SU-DHL-6 (cell line): ENCODE data around the gene HAO1.
A peak's percentile ranks its signal among the peaks of the same experiment; 100 is the strongest.

Experiments
- H2AFZ ChIP-seq: fragments of 200-600 bp; sonication (generic); 2 replicates; pipeline ENCODE4 v1.6.1; 2014; ENCODE audit warnings: low read depth, mild to moderate bottlenecking, moderate library complexity, mixed read lengths, antibody characterized with exemption, low read length; ENCODE audit not compliant: severe bottlenecking
- H3F3A ChIP-seq: fragments of 200-600 bp; shearing (Covaris generic); 2 replicates; pipeline ENCODE4 v1.6.0; 2016; ENCODE audit warnings: antibody characterized with exemption, mild to moderate bottlenecking; ENCODE audit not compliant: insufficient read depth
- H3K27ac ChIP-seq: fragments of 200-600 bp; sonication (generic); 2 replicates; pipeline ENCODE4 v1.5.1; 2016; ENCODE audit warnings: low read depth, mild to moderate bottlenecking, low read length, moderate library complexity, mixed read lengths
- H3K27me3 ChIP-seq: fragments of 200-600 bp; sonication (generic), shearing (Covaris generic); 2 replicates; pipeline ENCODE4 v1.6.0; 2014; ENCODE audit warnings: mild to moderate bottlenecking, low read length
- H3K36me3 ChIP-seq: fragments of 200-600 bp; sonication (generic); 2 replicates; pipeline ENCODE4 v1.6.1; 2014; ENCODE audit warnings: mild to moderate bottlenecking, low read length, mixed read lengths
- H3K4me2 ChIP-seq: fragments of 300-600, 200-600 bp; shearing (Covaris generic), sonication (generic); 2 replicates; pipeline ENCODE4 v1.6.0; 2014; ENCODE audit warnings: low read length, low read depth, mild to moderate bottlenecking; ENCODE audit not compliant: poor library complexity, severe bottlenecking
- H3K4me3 ChIP-seq: fragments of 200-600 bp; sonication (generic); 2 replicates; pipeline ENCODE4 v1.5.1; 2014; ENCODE audit warnings: antibody characterized with exemption, low read length, mild to moderate bottlenecking, mixed read lengths; ENCODE audit not compliant: insufficient read depth, poor library complexity, severe bottlenecking
- H3K79me2 ChIP-seq: fragments of 200-600 bp; sonication (generic); 2 replicates; pipeline ENCODE4 v1.6.1; 2014; ENCODE audit warnings: mild to moderate bottlenecking, low read length, moderate library complexity; ENCODE audit not compliant: insufficient read depth
- H3K9ac ChIP-seq: fragments of 200-600 bp; sonication (generic); 2 replicates; pipeline ENCODE4 v1.7.0; 2014; ENCODE audit warnings: mild to moderate bottlenecking, low read length
- H3K9me2 ChIP-seq: fragments of 200-600 bp; sonication (generic); replicated peaks from 2 replicates; pipeline ENCODE4 v1.6.1; 2014; ENCODE audit warnings: low read length; ENCODE audit not compliant: insufficient read depth
- H3K9me3 ChIP-seq: fragments of 200-600 bp; sonication (generic); 2 replicates; pipeline ENCODE4 v1.6.1; 2014; ENCODE audit warnings: low read length, mixed read lengths; ENCODE audit not compliant: insufficient read depth
- H4K20me1 ChIP-seq: fragments of 200-600 bp; sonication (generic); 2 replicates; pipeline ENCODE4 v1.6.1; 2014; ENCODE audit warnings: low read depth, mild to moderate bottlenecking, antibody characterized with exemption, low read length, moderate library complexity, mixed read lengths
- CTCF ChIP-seq: fragments of 200-600 bp; sonication (generic); IDR thresholded peaks from one replicate; pipeline ENCODE4 v1.5.1; 2017; ENCODE audit warnings: antibody characterized with exemption, mild to moderate bottlenecking, low read length, moderate library complexity; ENCODE audit not compliant: insufficient read depth, poor library complexity, severe bottlenecking
- EZH2phosphoT487 ChIP-seq: fragments of 200-600 bp; sonication (generic), shearing (Covaris generic); conservative IDR thresholded peaks from 2 replicates; pipeline ENCODE4 v1.6.1; 2018; ENCODE audit warnings: mild to moderate bottlenecking, antibody characterized with exemption, low read length, moderate library complexity, mixed read lengths

Gene HAO1

DNA sequence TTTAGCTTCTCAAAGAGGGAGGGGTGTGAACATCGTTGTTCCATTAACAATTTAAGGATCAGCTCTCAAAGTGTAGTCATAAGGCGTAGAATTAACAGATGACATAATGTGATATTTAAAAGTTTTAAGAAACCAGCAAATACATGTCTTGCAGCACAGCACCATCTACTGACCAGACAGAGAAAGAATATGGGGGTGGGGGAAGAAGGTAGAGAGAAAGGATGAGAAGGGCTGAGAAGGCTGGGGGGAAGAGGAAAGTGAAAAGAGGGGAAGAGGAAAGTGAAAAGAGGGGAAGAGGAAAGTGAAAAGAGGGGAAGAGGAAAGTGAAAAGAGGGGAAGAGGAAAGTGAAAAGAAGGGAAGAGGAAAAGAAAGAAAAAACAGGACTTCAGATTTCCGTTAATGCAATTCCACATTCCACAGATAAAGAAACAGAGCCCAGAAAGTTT lies 80.9 kb downstream of the HAO1 start:
- no peaks in the 10 kb centered on the region for H3K36me3 ChIP-seq
- H3K79me2 ChIP-seq: no peaks in the 10 kb centered on the region
- no peak overlapping the region for H3K4me2 ChIP-seq
- H3F3A ChIP-seq: no peaks in the 10 kb centered on the region
- no peak overlapping the region for H2AFZ ChIP-seq
- no peak overlapping the region for H3K27ac ChIP-seq
- H3K9ac ChIP-seq: no peak overlapping the region
- H4K20me1 ChIP-seq: no peaks in the 10 kb centered on the region
- no peak overlapping the region for H3K4me3 ChIP-seq
- no peak for TF ChIP-seq EZH2phosphoT487
- peak; percentile 61 for TF ChIP-seq CTCF
- H3K9me2 ChIP-seq: no peaks in the 10 kb centered on the region
- H3K9me3 ChIP-seq: no peaks in the 10 kb centered on the region
- H3K27me3 ChIP-seq: no peaks in the 10 kb centered on the region

- no peaks in the 10 kb centered on the region for H3K79me2 ChIP-seq
- H3K4me2 ChIP-seq: no peak overlapping the region
- H3K36me3 ChIP-seq: no peaks in the 10 kb centered on the region
- no peak overlapping the region for H3K4me3 ChIP-seq
- H3K9me2 ChIP-seq: no peaks in the 10 kb centered on the region
- no peak overlapping the region for H2AFZ ChIP-seq
- H3F3A ChIP-seq: no peaks in the 10 kb centered on the region
- no peaks in the 10 kb centered on the region for H3K9me3 ChIP-seq
- H3K27me3 ChIP-seq: no peaks in the 10 kb centered on the region
- no peak overlapping the region for H3K27ac ChIP-seq
- H3K9ac ChIP-seq: no peak overlapping the region
- TF ChIP-seq CTCF (no peak), EZH2phosphoT487 (no peak)
- no peaks in the 10 kb centered on the region for H4K20me1 ChIP-seq
These were observed 81.5 kb downstream of the HAO1 start for GRCh38 chr20:7858734-7859250.

- TF ChIP-seq EZH2phosphoT487 (no peak), CTCF (no peak)
- Histone ChIP-seq H3K36me3 (no peaks in the 10 kb centered on the region), H2AFZ (no peak overlapping the region), H3K27me3 (no peaks in the 10 kb centered on the region), H4K20me1 (no peaks in the 10 kb centered on the region), H3K9me2 (no peaks in the 10 kb centered on the region), H3F3A (no peaks in the 10 kb centered on the region), H3K79me2 (no peaks in the 10 kb centered on the region), H3K9me3 (no peaks in the 10 kb centered on the region), H3K9ac (no peak overlapping the region), H3K4me2 (no peak overlapping the region), H3K27ac (no peak overlapping the region), H3K4me3 (no peak overlapping the region)
These were observed 83.5 kb downstream of the HAO1 start for GRCh38 chr20:7856756-7857155.
